Keratinocyte (primary cell): ENCODE data around the gene HIVEP2. TPM values are rescaled to one million over a fixed set of nuclear protein-coding genes. Genes with fewer than 3 reads are reported as not detected.

Experiments
- DNase-seq: peaks from one replicate; pipeline ENCODE4 v3.0.0-alpha.2; 2011; ENCODE audit warnings: low read depth, missing footprints, low spot score
- FAIRE-seq: peaks from 2 replicates; lab custom pipeline; 2011; peaks lifted over from hg19 to GRCh38; lab: Jason Lieb, UNC
- H2AFZ ChIP-seq: 2 replicates; pipeline ENCODE4 v1.6.0; 2012; ENCODE audit warnings: low read length, control low read depth, inconsistent platforms; ENCODE audit not compliant: control insufficient read depth
- H3K27ac ChIP-seq: 2 replicates; pipeline ENCODE4 v1.5.1; 2011; ENCODE audit warnings: low read length; ENCODE audit not compliant: control insufficient read depth, insufficient read depth
- H3K27me3 ChIP-seq: 3 replicates; pipeline ENCODE4 v1.6.0; 2011; ENCODE audit warnings: low read length; ENCODE audit not compliant: control insufficient read depth, insufficient read depth; ENCODE audit errors: extremely low read depth
- H3K36me3 ChIP-seq, 2 experiments: 2 replicates in 1 of 2; 3 replicates in 1 of 2; pipeline ENCODE4 v1.5.1; 2011; ENCODE audit warnings: low read length in 2 of 2, mild to moderate bottlenecking in 1 of 2; ENCODE audit not compliant: control insufficient read depth in 2 of 2, insufficient read depth in 2 of 2; ENCODE audit errors: extremely low read depth in 1 of 2
- H3K4me1 ChIP-seq: 3 replicates; pipeline ENCODE4 v1.5.1; 2011; ENCODE audit warnings: low read length; ENCODE audit not compliant: control insufficient read depth, insufficient read depth; ENCODE audit errors: extremely low read depth
- H3K4me2 ChIP-seq: 3 replicates; pipeline ENCODE4 v1.6.0; 2011; ENCODE audit warnings: low read depth, low read length; ENCODE audit not compliant: control insufficient read depth, insufficient read depth; ENCODE audit errors: extremely low read depth
- H3K4me3 ChIP-seq, 3 experiments: fragments of 200-600 bp in 1 of 3; sonication (generic) in 1 of 3; 2 replicates in 2 of 3; 3 replicates in 1 of 3; pipeline ENCODE4 v1.5.1; 2011 to 2016; ENCODE audit warnings: low read length in 3 of 3, mild to moderate bottlenecking in 3 of 3, control low read depth in 2 of 3, inconsistent platforms in 1 of 3, low read depth in 1 of 3, mixed read lengths in 1 of 3, mixed run types in 1 of 3, moderate library complexity in 1 of 3; ENCODE audit not compliant: control insufficient read depth in 2 of 3, insufficient read depth in 2 of 3; ENCODE audit errors: extremely low read depth in 1 of 3
- H3K79me2 ChIP-seq: 2 replicates; pipeline ENCODE4 v1.6.0; 2012; ENCODE audit warnings: low read length; ENCODE audit not compliant: control insufficient read depth, insufficient read depth
- H3K9ac ChIP-seq: 3 replicates; pipeline ENCODE4 v1.6.0; 2011; ENCODE audit warnings: low read length; ENCODE audit not compliant: control insufficient read depth, insufficient read depth; ENCODE audit errors: extremely low read depth
- H3K9me1 ChIP-seq: 3 replicates; pipeline ENCODE4 v1.6.0; 2011; ENCODE audit warnings: low read length; ENCODE audit not compliant: control insufficient read depth, insufficient read depth; ENCODE audit errors: extremely low read depth
- H3K9me3 ChIP-seq: 2 replicates; pipeline ENCODE4 v1.5.1; 2012; ENCODE audit warnings: low read depth, low read length; ENCODE audit not compliant: control insufficient read depth
- H4K20me1 ChIP-seq: 3 replicates; pipeline ENCODE4 v1.6.0; 2011; ENCODE audit warnings: low read length; ENCODE audit not compliant: control insufficient read depth, insufficient read depth; ENCODE audit errors: extremely low read depth
- EZH2 ChIP-seq: IDR thresholded peaks from one replicate; pipeline ENCODE4 v1.6.1; 2012; ENCODE audit warnings: inconsistent platforms, mild to moderate bottlenecking, low read length, moderate library complexity
- dilution Hi-C: fragments of 300-500 bp; cut with MboI; formaldehyde crosslinking; loops from one replicate; pipeline ENCODE4 v1.7.0; 2020; ENCODE audit warnings: low sequenced_read_pairs; ENCODE audit not compliant: extremely low pct_ligation_motif_present
- polyA plus RNA-seq, 5 experiments: library from polyadenylated mRNA; depleted of rRNA in 3 of 5; stranded (reverse) in 3 of 5; stranded (forward) in 1 of 5; unstranded in 1 of 5; fragments of >200 nt; gene quantifications; 1 replicate in 1 of 5; 2 replicates in 3 of 5; 3 replicates in 1 of 5; pipeline versions ENCODE4 v1.2.1 to v1.2.3, GENCODE V29; 2011 to 2012; ENCODE audit warnings: missing spikeins in 2 of 5, low read depth in 1 of 5, low replicate concordance in 1 of 5
- TF ChIP-seq, protein P1 (sequence below), 3 experiments: IDR thresholded peaks in 1 of 3; conservative IDR thresholded peaks in 1 of 3; optimal IDR thresholded peaks in 1 of 3; 2 replicates in 2 of 3; 3 replicates in 1 of 3; pipeline versions ENCODE3 to v1.5.1; 2011; ENCODE audit warnings: low read length in 3 of 3, mild to moderate bottlenecking in 3 of 3, moderate library complexity in 2 of 3, control low read depth in 1 of 3, inconsistent platforms in 1 of 3; ENCODE audit not compliant: insufficient read depth in 2 of 3; ENCODE audit errors: extremely low read depth in 1 of 3

HIVEP2 gene
- polyA plus RNA-seq, 1 donor (not counting 4 experiments of a cell fraction or from before 2014, with no cell fraction given) = 8.9 TPM

DNA sequence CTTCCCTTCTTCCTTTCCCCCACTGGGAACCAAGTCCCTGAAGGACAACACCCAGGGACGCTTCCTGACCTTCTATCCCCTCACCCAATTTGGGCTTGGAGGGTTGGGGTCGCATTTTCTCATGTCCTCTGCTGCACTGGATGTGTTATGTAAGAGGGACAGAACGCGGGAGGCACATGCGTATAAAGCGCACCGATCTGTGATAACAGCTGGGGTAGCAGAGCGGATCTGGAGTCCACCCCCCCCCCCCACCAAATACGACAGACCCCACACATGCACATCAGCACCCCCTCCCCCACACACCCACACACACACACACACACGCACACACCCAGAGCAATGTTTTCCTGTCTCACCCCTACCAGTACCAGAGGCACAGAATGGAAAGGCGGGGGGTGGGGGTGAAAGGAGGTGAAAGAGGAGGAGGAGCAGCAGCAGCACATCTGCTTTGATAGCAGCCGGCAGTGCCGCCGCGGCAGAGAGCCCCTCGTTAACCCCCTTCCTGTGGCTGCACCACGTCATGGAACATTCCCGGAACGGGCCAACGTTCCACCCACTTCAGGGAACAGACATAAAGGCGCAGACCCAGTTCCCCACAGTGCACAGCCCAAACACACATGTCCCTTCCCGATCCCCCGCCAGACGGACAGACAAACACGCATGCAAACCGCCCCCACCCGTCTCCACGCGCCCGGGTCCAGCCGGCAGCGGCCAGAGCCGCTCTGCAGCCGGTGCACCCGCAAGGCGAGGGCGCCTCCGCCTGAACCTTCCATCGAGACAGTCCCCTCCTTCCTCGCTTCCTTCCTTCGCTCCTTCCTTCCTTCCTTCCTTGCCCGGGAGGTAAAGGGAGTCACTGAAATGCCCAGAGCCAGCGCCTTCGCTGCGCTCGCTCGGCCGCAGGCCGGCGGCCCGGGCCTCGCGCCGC lies 590 bp downstream of the HIVEP2 start:
- TF ChIP-seq, protein P1, sequence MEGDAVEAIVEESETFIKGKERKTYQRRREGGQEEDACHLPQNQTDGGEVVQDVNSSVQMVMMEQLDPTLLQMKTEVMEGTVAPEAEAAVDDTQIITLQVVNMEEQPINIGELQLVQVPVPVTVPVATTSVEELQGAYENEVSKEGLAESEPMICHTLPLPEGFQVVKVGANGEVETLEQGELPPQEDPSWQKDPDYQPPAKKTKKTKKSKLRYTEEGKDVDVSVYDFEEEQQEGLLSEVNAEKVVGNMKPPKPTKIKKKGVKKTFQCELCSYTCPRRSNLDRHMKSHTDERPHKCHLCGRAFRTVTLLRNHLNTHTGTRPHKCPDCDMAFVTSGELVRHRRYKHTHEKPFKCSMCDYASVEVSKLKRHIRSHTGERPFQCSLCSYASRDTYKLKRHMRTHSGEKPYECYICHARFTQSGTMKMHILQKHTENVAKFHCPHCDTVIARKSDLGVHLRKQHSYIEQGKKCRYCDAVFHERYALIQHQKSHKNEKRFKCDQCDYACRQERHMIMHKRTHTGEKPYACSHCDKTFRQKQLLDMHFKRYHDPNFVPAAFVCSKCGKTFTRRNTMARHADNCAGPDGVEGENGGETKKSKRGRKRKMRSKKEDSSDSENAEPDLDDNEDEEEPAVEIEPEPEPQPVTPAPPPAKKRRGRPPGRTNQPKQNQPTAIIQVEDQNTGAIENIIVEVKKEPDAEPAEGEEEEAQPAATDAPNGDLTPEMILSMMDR (optimal IDR thresholded peaks at IDR 0.05 in 1 of 3, IDR thresholded peaks at IDR 0.05 in 1 of 3, conservative IDR thresholded peaks at IDR 0.05 in 1 of 3; ENCODE audit: extremely low read depth in 1 of 3, insufficient read depth in 2 of 3, low read length in 3 of 3) = peak in 1 of 3 experiments; percentile 18
- TF ChIP-seq EZH2 = no peak
- no peak for DNase-seq
- no peak for FAIRE-seq

DNA sequence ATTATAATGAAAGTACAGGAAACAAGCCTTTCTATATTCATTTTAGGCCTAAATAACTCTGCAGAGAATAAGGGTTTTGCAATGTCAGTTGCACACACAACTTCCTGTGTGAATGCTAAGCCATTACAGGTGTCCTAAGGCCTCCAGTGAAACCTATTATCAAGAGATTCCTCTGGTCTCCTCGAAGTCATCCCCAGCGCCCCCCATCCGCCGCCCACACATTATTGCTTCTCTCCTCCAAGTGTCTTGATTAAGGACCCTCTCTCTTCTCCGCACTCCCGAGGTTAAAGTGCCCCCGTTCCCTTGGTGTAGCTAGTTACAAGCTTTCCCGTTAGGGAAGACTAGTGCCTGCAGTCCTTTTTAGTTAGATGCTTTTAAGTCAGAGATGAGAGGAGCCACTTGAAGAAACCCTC lies 1.3 kb downstream of the HIVEP2 start:
- H3K36me3 ChIP-seq = no peaks in the 10 kb centered on the region
- peak overlapping the region; percentile 100 for H3K9ac ChIP-seq
- dilution Hi-C loops = no loop called here
- no peaks in the 10 kb centered on the region for H3K9me1 ChIP-seq
- H4K20me1 ChIP-seq = no peaks in the 10 kb centered on the region
- H3K27me3 ChIP-seq = no peaks in the 10 kb centered on the region
- TF ChIP-seq, protein P1 (optimal IDR thresholded peaks at IDR 0.05 in 1 of 3, IDR thresholded peaks at IDR 0.05 in 1 of 3, conservative IDR thresholded peaks at IDR 0.05 in 1 of 3; ENCODE audit: extremely low read depth in 1 of 3, insufficient read depth in 2 of 3, low read length in 3 of 3) = no peak
- peak overlapping the region; percentile 72 for H3K4me2 ChIP-seq
- H3K4me1 ChIP-seq = peaks cover 31% of the 10 kb centered on the region
- peaks cover 57% of the 10 kb centered on the region for H3K79me2 ChIP-seq
- no peak for DNase-seq
- FAIRE-seq = no peak
- H2AFZ ChIP-seq = no peak overlapping the region
- peak overlapping the region; percentile 69 to 90 (median 87) for H3K4me3 ChIP-seq
- H3K27ac ChIP-seq = peak overlapping the region; percentile 97
- no peaks in the 10 kb centered on the region for H3K9me3 ChIP-seq

More for the DNA sequence above, 590 bp downstream of the HIVEP2 start:
- Histone ChIP-seq H3K4me1 (peaks cover 28% of the 10 kb centered on the region), H3K4me3 (peak overlapping the region; percentile 69 to 90 (median 87)), H3K9me1 (no peaks in the 10 kb centered on the region), H3K9ac (peak overlapping the region; percentile 100), H2AFZ (peak overlapping the region; percentile 75), H3K9me3 (no peaks in the 10 kb centered on the region), H3K4me2 (peak overlapping the region; percentile 72), H3K27ac (peak overlapping the region; percentile 97), H3K79me2 (peaks cover 53% of the 10 kb centered on the region), H4K20me1 (no peaks in the 10 kb centered on the region), H3K36me3 (no peaks in the 10 kb centered on the region), H3K27me3 (no peaks in the 10 kb centered on the region)
- dilution Hi-C loops = no loop called here
